ENCODE results near the gene BAZ1A.
A peak's percentile ranks its signal among the peaks of the same experiment; 100 is the strongest.

Gene BAZ1A

GRCh38 chr14:34872822-34873588 is 2.2 kb downstream of the BAZ1A start:
- peak overlapping the region; percentile 99 for H3K27ac ChIP-seq
- no peak for TF ChIP-seq ZFX (IDR thresholded peaks at IDR 0.05)
- TF ChIP-seq, protein P1, sequence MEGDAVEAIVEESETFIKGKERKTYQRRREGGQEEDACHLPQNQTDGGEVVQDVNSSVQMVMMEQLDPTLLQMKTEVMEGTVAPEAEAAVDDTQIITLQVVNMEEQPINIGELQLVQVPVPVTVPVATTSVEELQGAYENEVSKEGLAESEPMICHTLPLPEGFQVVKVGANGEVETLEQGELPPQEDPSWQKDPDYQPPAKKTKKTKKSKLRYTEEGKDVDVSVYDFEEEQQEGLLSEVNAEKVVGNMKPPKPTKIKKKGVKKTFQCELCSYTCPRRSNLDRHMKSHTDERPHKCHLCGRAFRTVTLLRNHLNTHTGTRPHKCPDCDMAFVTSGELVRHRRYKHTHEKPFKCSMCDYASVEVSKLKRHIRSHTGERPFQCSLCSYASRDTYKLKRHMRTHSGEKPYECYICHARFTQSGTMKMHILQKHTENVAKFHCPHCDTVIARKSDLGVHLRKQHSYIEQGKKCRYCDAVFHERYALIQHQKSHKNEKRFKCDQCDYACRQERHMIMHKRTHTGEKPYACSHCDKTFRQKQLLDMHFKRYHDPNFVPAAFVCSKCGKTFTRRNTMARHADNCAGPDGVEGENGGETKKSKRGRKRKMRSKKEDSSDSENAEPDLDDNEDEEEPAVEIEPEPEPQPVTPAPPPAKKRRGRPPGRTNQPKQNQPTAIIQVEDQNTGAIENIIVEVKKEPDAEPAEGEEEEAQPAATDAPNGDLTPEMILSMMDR (conservative IDR thresholded peaks at IDR 0.05) = no peak

DNA sequence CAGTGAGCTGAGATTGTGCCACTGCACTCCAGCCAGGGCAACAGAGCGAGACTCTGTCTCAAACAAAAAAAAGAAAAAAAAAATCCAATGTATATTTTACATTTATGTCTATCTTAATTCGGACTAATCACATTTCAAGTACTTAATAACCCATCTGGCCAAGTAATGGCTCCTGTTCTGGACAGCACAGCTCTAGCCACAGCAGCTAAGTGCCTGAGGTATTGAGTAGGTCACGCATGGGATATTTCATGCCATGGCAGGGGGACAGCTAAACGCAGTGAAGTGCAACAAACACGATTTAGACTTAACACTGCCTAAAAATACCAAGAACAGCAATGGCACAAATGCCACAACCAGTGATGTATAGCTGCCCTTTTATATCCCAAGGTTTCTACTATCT is 8.0 kb downstream of the BAZ1A start:
- no peak for TF ChIP-seq ZFX (IDR thresholded peaks at IDR 0.05)
- TF ChIP-seq, protein P1 (conservative IDR thresholded peaks at IDR 0.05) = no peak
- H3K27ac ChIP-seq = no peak overlapping the region

DNA sequence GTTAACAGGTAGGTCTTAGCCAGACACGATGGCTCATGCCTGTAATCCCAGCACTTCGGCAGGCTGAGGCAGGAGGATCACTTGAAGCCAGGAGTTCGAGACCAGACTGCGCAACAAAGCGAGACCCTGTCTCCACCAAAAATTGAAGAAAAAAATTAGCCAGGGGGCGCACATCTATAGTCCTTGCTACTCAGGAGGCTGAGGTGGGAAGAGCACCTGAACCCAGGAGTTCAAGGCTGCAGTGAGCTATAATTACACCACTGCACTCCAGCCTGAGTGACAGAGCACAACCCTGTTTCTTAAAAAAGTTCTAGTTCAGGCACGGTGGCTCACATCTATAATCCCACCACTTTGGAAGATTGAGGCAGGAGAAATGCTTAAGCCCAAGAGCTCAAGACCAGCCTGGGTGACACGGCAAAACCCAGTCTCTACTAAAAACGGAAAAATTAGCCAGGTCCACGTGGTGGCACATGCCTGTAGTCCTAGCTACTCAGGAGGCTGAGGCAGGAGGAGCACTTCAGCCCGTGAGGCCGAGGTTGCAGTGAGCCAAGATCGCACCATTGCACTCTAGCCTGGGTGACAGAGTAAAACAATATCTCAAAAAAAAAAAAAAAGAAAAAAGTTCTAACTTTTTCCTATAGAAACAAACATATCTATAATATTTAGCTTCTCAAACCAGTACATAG is 9.1 kb downstream of the BAZ1A start:
- H3K27ac ChIP-seq = no peak overlapping the region
- no peak for TF ChIP-seq ZFX (IDR thresholded peaks at IDR 0.05)
- TF ChIP-seq, protein P1 (conservative IDR thresholded peaks at IDR 0.05) = no peak

GRCh38 chr14:34863844-34864243 is 11.3 kb downstream of the BAZ1A start:
- TF ChIP-seq ZFX (IDR thresholded peaks at IDR 0.05) = no peak
- TF ChIP-seq, protein P1 (conservative IDR thresholded peaks at IDR 0.05) = no peak

DNA sequence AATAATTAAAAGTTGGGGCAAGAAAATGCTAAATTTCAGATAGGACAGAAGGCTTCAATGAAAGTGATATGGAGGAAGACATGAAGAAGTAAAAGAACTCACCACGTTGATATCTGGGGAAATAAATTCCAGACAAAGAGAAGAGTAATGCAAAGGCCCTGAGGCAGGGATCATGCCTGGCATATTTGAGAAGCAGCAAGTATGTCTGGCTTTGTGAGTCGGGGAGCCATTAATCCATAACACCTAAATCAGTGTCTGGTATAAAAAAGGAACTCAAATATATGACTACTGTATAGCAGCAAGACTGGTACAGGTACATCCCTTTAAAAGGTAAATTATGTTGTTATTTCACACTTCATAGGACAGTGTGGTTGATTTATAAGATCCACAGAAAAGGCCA is 16.4 kb downstream of the BAZ1A start:
- TF ChIP-seq ZFX (IDR thresholded peaks at IDR 0.05) = no peak
- TF ChIP-seq, protein P1 (conservative IDR thresholded peaks at IDR 0.05) = no peak

More at GRCh38 chr14:34863844-34864243, 11.3 kb downstream of the BAZ1A start:
- H3K27ac ChIP-seq = no peak overlapping the region

DNA sequence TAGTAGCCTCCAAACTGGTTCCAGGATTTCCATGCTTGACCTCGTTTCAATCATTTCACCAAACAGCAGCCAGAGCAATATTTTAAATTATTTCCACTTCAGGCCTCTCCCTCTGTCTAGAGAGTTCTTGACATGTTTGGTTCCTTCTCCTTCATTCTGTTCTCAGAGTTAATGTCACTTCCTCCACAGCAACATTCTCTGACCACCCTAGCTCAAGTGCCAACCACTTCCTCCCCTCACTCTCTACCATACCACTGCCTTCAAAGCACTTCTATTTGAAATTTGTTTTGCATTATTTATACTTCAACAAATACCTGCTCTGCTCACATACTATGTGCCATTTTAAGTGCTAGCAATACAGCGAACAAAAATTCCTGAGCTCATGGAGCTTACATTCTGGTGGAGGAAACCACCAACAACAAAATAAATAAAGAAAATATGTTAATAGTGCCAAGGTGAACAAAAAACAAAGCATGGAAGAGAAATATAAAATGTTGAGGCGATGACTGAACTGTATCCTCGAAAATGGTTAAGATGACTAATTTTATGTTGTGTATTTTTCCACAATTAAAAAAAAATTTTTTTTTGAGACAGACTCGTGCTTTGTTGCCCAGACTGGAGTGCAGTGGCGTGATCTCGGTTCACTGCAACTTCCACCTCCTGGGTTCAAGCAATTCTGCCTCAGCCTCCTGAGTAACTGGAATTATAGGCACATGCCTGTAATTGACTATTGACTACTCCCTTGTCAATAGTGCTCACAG is 17.3 kb downstream of the BAZ1A start:
- no peak overlapping the region for H3K27ac ChIP-seq
- no peak for TF ChIP-seq ZFX (IDR thresholded peaks at IDR 0.05)
- TF ChIP-seq, protein P1 (conservative IDR thresholded peaks at IDR 0.05) = no peak

More for the DNA sequence above, 16.4 kb downstream of the BAZ1A start:
- no peak overlapping the region for H3K27ac ChIP-seq

Data from C4-2B (cell line).